ENCODE measurements around the gene IDH3B.

- TF ChIP-seq FOXM1 (IDR thresholded peaks at IDR 0.05; ENCODE audit: borderline replicate concordance): no peak
- TF ChIP-seq FOXK2 (IDR thresholded peaks at IDR 0.05): no peak
- no peak for TF ChIP-seq L3MBTL2 (conservative IDR thresholded peaks at IDR 0.05)
- no peak for TF ChIP-seq TARDBP (IDR thresholded peaks at IDR 0.05)
- TF ChIP-seq ARNT (IDR thresholded peaks at IDR 0.05): no peak
- no peak for TF ChIP-seq CTBP1 (IDR thresholded peaks at IDR 0.05; ENCODE audit: borderline replicate concordance)
- no peak for TF ChIP-seq ELF4 (IDR thresholded peaks at IDR 0.05)
- no peak for TF ChIP-seq FOXA1 (IDR thresholded peaks at IDR 0.05)
- TF ChIP-seq BHLHE40 (IDR thresholded peaks at IDR 0.05; ENCODE audit: borderline replicate concordance): no peak
- TF ChIP-seq HDGF (IDR thresholded peaks at IDR 0.05; ENCODE audit: borderline replicate concordance): no peak
- no peak for TF ChIP-seq PKNOX1 (IDR thresholded peaks at IDR 0.05)
- no peak for TF ChIP-seq NFRKB (IDR thresholded peaks at IDR 0.05)
- TF ChIP-seq SP1 (IDR thresholded peaks at IDR 0.05): no peak
Observed at GRCh38 chr20:2690213-2690612, 26.2 kb upstream of the IDH3B start.

All from HEK293T (cell line).